T-helper 1 cell treated with Interleukin-12 subunit alpha and Interleukin-12 subunit beta and Interleukin-4 antibody, amounts not matched to agents 30 μg/mL and 1 μg/mL, for 36 hours (primary cell): ENCODE data around the gene DNAJA2.
"Not testable (repeated sequence)": the region's sequence is repeated elsewhere in the genome, so short reads cannot be mapped to it uniquely, and the experiment has no call there.

Experiments used
- H3K27ac Mint-ChIP-seq: one replicate; pipeline ENCODE4 v1.8.0; 2021; ENCODE audit warnings: mild to moderate bottlenecking, mixed read lengths
- H3K27me3 Mint-ChIP-seq: one replicate; pipeline ENCODE4 v1.8.0; 2021; ENCODE audit warnings: low read depth, mixed read lengths
- H3K36me3 Mint-ChIP-seq: one replicate; pipeline ENCODE4 v1.8.0; 2021; ENCODE audit warnings: low read depth, mixed read lengths
- H3K4me1 Mint-ChIP-seq: one replicate; pipeline ENCODE4 v1.8.0; 2021; ENCODE audit warnings: low read depth, mixed read lengths
- H3K4me3 Mint-ChIP-seq: one replicate; pipeline ENCODE4 v1.8.0; 2021; ENCODE audit warnings: mild to moderate bottlenecking, moderate library complexity, mixed read lengths
- H3K9me3 Mint-ChIP-seq: one replicate; pipeline ENCODE4 v1.8.0; 2021; ENCODE audit warnings: mixed read lengths

DNAJA2 gene

GRCh38 chr16:46961373-46962353 lies 11.8 kb downstream of the DNAJA2 start:
- peaks cover 19% of the 10 kb centered on the region for H3K4me1 Mint-ChIP-seq
- peak overlapping the region; percentile 73 for H3K27ac Mint-ChIP-seq
- no peak overlapping the region for H3K4me3 Mint-ChIP-seq

GRCh38 chr16:46954562-46954961 lies 18.9 kb downstream of the DNAJA2 start:
- Mint-ChIP-seq H3K9me3 (no peaks in the 10 kb centered on the region), H3K4me3 (no peak overlapping the region), H3K27ac (no peak overlapping the region), H3K27me3 (no peaks in the 10 kb centered on the region), H3K36me3 (peaks cover 26% of the 10 kb centered on the region), H3K4me1 (peaks cover 2% of the 10 kb centered on the region)

More at GRCh38 chr16:46961373-46962353, 11.8 kb downstream of the DNAJA2 start:
- peaks cover 54% of the 10 kb centered on the region for H3K36me3 Mint-ChIP-seq
- H3K9me3 Mint-ChIP-seq: no peaks in the 10 kb centered on the region
- H3K27me3 Mint-ChIP-seq: no peaks in the 10 kb centered on the region

GRCh38 chr16:46950009-46950408 lies 23.5 kb downstream of the DNAJA2 start:
- no peaks in the 10 kb centered on the region for H3K9me3 Mint-ChIP-seq
- no peak overlapping the region for H3K27ac Mint-ChIP-seq
- H3K4me1 Mint-ChIP-seq: peaks cover 3% of the 10 kb centered on the region
- no peak overlapping the region for H3K4me3 Mint-ChIP-seq
- peaks cover 3% of the 10 kb centered on the region for H3K36me3 Mint-ChIP-seq
- H3K27me3 Mint-ChIP-seq: no peaks in the 10 kb centered on the region

GRCh38 chr16:46949241-46949892 lies 24.1 kb downstream of the DNAJA2 start:
- Mint-ChIP-seq H3K27me3 (no peaks in the 10 kb centered on the region), H3K27ac (no peak overlapping the region), H3K36me3 (no peaks in the 10 kb centered on the region), H3K4me3 (no peak overlapping the region), H3K4me1 (peaks cover 1% of the 10 kb centered on the region), H3K9me3 (no peaks in the 10 kb centered on the region)

- Mint-ChIP-seq H3K27me3 (no peaks in the 10 kb centered on the region), H3K4me3 (no peak overlapping the region), H3K4me1 (peaks cover 5% of the 10 kb centered on the region), H3K9me3 (no peaks in the 10 kb centered on the region), H3K27ac (no peak overlapping the region), H3K36me3 (no peaks in the 10 kb centered on the region)
These were observed 24.8 kb downstream of the DNAJA2 start for GRCh38 chr16:46948548-46949166.

GRCh38 chr16:46947900-46948547 lies 25.4 kb downstream of the DNAJA2 start:
- Mint-ChIP-seq H3K27me3 (no peaks in the 10 kb centered on the region), H3K4me1 (peaks cover 9% of the 10 kb centered on the region), H3K27ac (no peak overlapping the region), H3K36me3 (peaks cover 2% of the 10 kb centered on the region), H3K4me3 (no peak overlapping the region), H3K9me3 (no peaks in the 10 kb centered on the region)

GRCh38 chr16:46944713-46945112 lies 28.8 kb downstream of the DNAJA2 start:
- H3K9me3 Mint-ChIP-seq, H3K4me3 Mint-ChIP-seq, H3K27me3 Mint-ChIP-seq, H3K27ac Mint-ChIP-seq, H3K36me3 Mint-ChIP-seq: not testable (repeated sequence)
- H3K4me1 Mint-ChIP-seq: peaks cover 17% of the 10 kb centered on the region

GRCh38 chr16:46937536-46937935 lies 35.9 kb downstream of the DNAJA2 start:
- Mint-ChIP-seq H3K4me1 (peaks cover 4% of the 10 kb centered on the region), H3K27me3 (no peaks in the 10 kb centered on the region), H3K4me3 (no peak overlapping the region), H3K9me3 (no peaks in the 10 kb centered on the region), H3K27ac (no peak overlapping the region), H3K36me3 (no peaks in the 10 kb centered on the region)

GRCh38 chr16:46932802-46933201 lies 40.7 kb downstream of the DNAJA2 start:
- H3K4me3 Mint-ChIP-seq: no peak overlapping the region
- H3K27ac Mint-ChIP-seq: no peak overlapping the region
- peaks cover 3% of the 10 kb centered on the region for H3K36me3 Mint-ChIP-seq
- no peaks in the 10 kb centered on the region for H3K9me3 Mint-ChIP-seq
- no peaks in the 10 kb centered on the region for H3K27me3 Mint-ChIP-seq
- H3K4me1 Mint-ChIP-seq: peaks cover 4% of the 10 kb centered on the region

GRCh38 chr16:46930861-46931260 lies 42.6 kb downstream of the DNAJA2 start:
- H3K27ac Mint-ChIP-seq: no peak overlapping the region
- H3K27me3 Mint-ChIP-seq: no peaks in the 10 kb centered on the region
- peaks cover 4% of the 10 kb centered on the region for H3K4me1 Mint-ChIP-seq
- H3K36me3 Mint-ChIP-seq: peaks cover 3% of the 10 kb centered on the region
- no peaks in the 10 kb centered on the region for H3K9me3 Mint-ChIP-seq
- no peak overlapping the region for H3K4me3 Mint-ChIP-seq

GRCh38 chr16:46929378-46930332 lies 43.8 kb downstream of the DNAJA2 start:
- no peak overlapping the region for H3K27ac Mint-ChIP-seq
- H3K36me3 Mint-ChIP-seq: peaks cover 3% of the 10 kb centered on the region
- H3K4me3 Mint-ChIP-seq: no peak overlapping the region
- H3K9me3 Mint-ChIP-seq: no peaks in the 10 kb centered on the region
- peaks cover 4% of the 10 kb centered on the region for H3K4me1 Mint-ChIP-seq
- no peaks in the 10 kb centered on the region for H3K27me3 Mint-ChIP-seq

GRCh38 chr16:46928811-46929210 lies 44.7 kb downstream of the DNAJA2 start:
- Mint-ChIP-seq H3K27me3 (no peaks in the 10 kb centered on the region), H3K36me3 (peaks cover 3% of the 10 kb centered on the region), H3K9me3 (no peaks in the 10 kb centered on the region), H3K4me1 (peaks cover 4% of the 10 kb centered on the region), H3K4me3 (no peak overlapping the region), H3K27ac (peak overlapping the region; percentile 27)

- Mint-ChIP-seq H3K4me3 (no peak overlapping the region), H3K9me3 (no peaks in the 10 kb centered on the region), H3K27ac (no peak overlapping the region), H3K4me1 (peaks cover 4% of the 10 kb centered on the region), H3K27me3 (no peaks in the 10 kb centered on the region), H3K36me3 (peaks cover 4% of the 10 kb centered on the region)
These were observed 46.2 kb downstream of the DNAJA2 start for GRCh38 chr16:46927273-46927672.
